Stimulated activated CD8-positive, alpha-beta memory T cell treated with anti-CD3 and anti-CD28 coated beads, Interleukin-7, amount 100 ng/mL, for 4 hours (primary cell): ENCODE measurements around the gene KRTAP3-2.
"Not testable (repeated sequence)": the region's sequence is repeated elsewhere in the genome, so short reads cannot be mapped to it uniquely, and the experiment has no call there.

Source experiments
- DNase-seq, 2 donors: peaks; one replicate each; pipeline ENCODE4 v3.0.0-alpha.2; 2020; ENCODE audit warnings: low read depth in 2 of 2

The KRTAP3-2 gene

GRCh38 chr17:40999563-40999962 is at the start of gene KRTAP3-2:
KRTAP3-2 (minus strand) TSS chr17:40999906; CDS start chr17:40999853, 53 bp downstream.
- DNase-seq: not testable (repeated sequence)

GRCh38 chr17:41049110-41049509 is 49.4 kb upstream of the KRTAP3-2 start:
- no peak for DNase-seq

GRCh38 chr17:41048441-41048840 is 48.7 kb upstream of the KRTAP3-2 start:
- no peak for DNase-seq

GRCh38 chr17:41046735-41047465 is 47.2 kb upstream of the KRTAP3-2 start, which contains the start of gene KRTAP2-1:
KRTAP2-1 (minus strand) TSS chr17:41047316; CDS start chr17:41047267, 49 bp downstream.
- DNase-seq: not testable (repeated sequence)

- DNase-seq: no peak
Observed at GRCh38 chr17:41042953-41043352, 43.2 kb upstream of the KRTAP3-2 start.

GRCh38 chr17:41040783-41041571 is 41.3 kb upstream of the KRTAP3-2 start, which contains the start of gene KRTAP1-1:
KRTAP1-1 (minus strand) TSS chr17:41041450; CDS start chr17:41041397, 53 bp downstream.
- not testable (repeated sequence) for DNase-seq

GRCh38 chr17:41037853-41038350 is 38.2 kb upstream of the KRTAP3-2 start:
- DNase-seq: no peak

GRCh38 chr17:41034346-41034935 is 34.7 kb upstream of the KRTAP3-2 start, which contains the start of gene KRTAP1-3:
KRTAP1-3 (minus strand) TSS chr17:41034874; CDS start chr17:41034821, 53 bp downstream.
- DNase-seq: not testable (repeated sequence)

- DNase-seq: no peak
Observed at GRCh38 chr17:41029633-41030245, 30.0 kb upstream of the KRTAP3-2 start, which contains the start of gene KRTAP1-4. KRTAP1-4 (minus strand) TSS chr17:41030195; CDS start chr17:41030078, 117 bp downstream.

GRCh38 chr17:41026715-41027471 is 27.2 kb upstream of the KRTAP3-2 start, which contains the start of gene KRTAP1-5:
KRTAP1-5 (minus strand) TSS chr17:41027208; CDS start chr17:41027155, 53 bp downstream.
- DNase-seq: no peak

GRCh38 chr17:41024697-41025096 is 25.0 kb upstream of the KRTAP3-2 start:
- no peak for DNase-seq

- no peak for DNase-seq
Observed at GRCh38 chr17:41020336-41020735, 20.6 kb upstream of the KRTAP3-2 start.

GRCh38 chr17:41019415-41019814 is 19.7 kb upstream of the KRTAP3-2 start:
- DNase-seq: no peak

GRCh38 chr17:41018541-41018940 is 18.8 kb upstream of the KRTAP3-2 start:
- no peak for DNase-seq

- DNase-seq: no peak
Observed at GRCh38 chr17:41016578-41017215, 17.0 kb upstream of the KRTAP3-2 start.

- DNase-seq: no peak
Observed at GRCh38 chr17:41015454-41015853, 15.7 kb upstream of the KRTAP3-2 start.

GRCh38 chr17:41013606-41014005 is 13.9 kb upstream of the KRTAP3-2 start:
- no peak for DNase-seq

GRCh38 chr17:41013181-41013580 is 13.5 kb upstream of the KRTAP3-2 start:
- DNase-seq: no peak

- DNase-seq: no peak
Observed at GRCh38 chr17:41012326-41013120, 12.8 kb upstream of the KRTAP3-2 start.
